Brain microvascular endothelial cell (primary cell): ENCODE measurements around the gene DGKB.

Experiments
- DNase-seq: peaks from one replicate; pipeline ENCODE4 v3.0.0-alpha.2; 2020
- H3K27ac ChIP-seq: fragments of 250-450 bp; sonication (Bioruptor Pico); 2 replicates; pipeline ENCODE4 v1.5.1; 2020; ENCODE audit warnings: mild to moderate bottlenecking, moderate library complexity
- H3K27me3 ChIP-seq: fragments of 250-450 bp; sonication (Bioruptor Pico); replicated peaks from 2 replicates; pipeline ENCODE4 v1.5.1; 2020; ENCODE audit warnings: mild to moderate bottlenecking
- H3K36me3 ChIP-seq: fragments of 250-450 bp; sonication (Bioruptor Pico); replicated peaks from 2 replicates; pipeline ENCODE4 v1.5.1; 2020; ENCODE audit warnings: mild to moderate bottlenecking
- H3K4me3 ChIP-seq: 2 replicates; pipeline ENCODE4 v1.5.1; 2011; ENCODE audit warnings: low read depth, mild to moderate bottlenecking, control low read depth, low read length, moderate library complexity
- CTCF ChIP-seq: IDR thresholded peaks from 2 replicates; pipeline ENCODE4 v1.5.1; 2011; ENCODE audit warnings: low read depth, mild to moderate bottlenecking, moderate library complexity, low read length, control low read depth, inconsistent platforms; ENCODE audit errors: missing control alignments
- in situ Hi-C: cut with HindIII; loops from 2 replicates; pipeline ENCODE4 v1.10.0; 2017; ENCODE audit warnings: low sequenced_read_pairs, low pct_ligation_motif_present

Gene DGKB

DNA sequence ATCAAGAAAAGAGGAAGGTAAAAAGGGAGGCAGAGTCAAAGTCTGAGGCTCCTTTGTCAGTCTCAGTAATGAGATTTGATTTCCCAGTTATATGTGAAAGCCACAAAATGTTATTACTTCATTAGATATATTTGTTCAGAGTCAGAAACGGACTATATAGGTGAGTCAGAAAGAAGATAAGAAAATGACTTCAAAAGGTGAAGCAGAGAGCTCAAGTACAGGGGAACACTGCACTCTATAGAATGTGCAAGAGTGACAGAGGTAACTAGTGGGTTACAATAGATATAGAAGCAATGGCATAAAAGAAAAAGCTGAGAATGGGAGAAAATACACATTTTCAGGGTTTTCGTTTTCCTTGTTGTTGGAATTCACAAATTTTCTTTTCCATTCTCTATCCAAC, 43.3 kb downstream of the DGKB start:
- H3K27me3 ChIP-seq, result no peaks in the 10 kb centered on the region
- in situ Hi-C loops, result no loop called here

DNA sequence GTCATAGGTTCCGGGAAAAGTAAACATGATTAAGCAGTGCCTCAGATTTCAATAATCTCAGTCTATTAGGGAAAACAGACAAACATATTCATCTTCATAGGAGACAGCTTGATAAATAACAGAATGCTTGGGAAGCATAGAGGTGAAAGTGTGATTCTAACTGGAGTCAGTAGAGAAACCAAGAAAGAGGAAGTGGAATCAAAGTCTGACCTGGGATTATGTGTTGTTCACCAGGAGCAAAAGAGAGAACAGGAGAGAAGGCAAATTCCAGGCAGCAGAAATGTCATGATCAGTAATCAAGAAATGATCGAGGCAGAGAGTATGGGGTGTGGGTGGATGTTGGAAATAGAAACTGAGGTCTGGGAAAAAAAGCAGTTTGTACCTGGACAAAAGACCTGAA, 43.7 kb downstream of the DGKB start:
- no peaks in the 10 kb centered on the region for H3K27me3 ChIP-seq
- in situ Hi-C loops, result no loop called here
- no peak for DNase-seq
- no peak overlapping the region for H3K27ac ChIP-seq
- H3K4me3 ChIP-seq, result no peak overlapping the region
- no peak for TF ChIP-seq CTCF
- no peaks in the 10 kb centered on the region for H3K36me3 ChIP-seq

More for the DNA sequence above, 43.3 kb downstream of the DGKB start:
- TF ChIP-seq CTCF, result no peak
- Histone ChIP-seq H3K27ac (no peak overlapping the region), H3K36me3 (no peaks in the 10 kb centered on the region), H3K4me3 (no peak overlapping the region)
- DNase-seq, result no peak

DNA sequence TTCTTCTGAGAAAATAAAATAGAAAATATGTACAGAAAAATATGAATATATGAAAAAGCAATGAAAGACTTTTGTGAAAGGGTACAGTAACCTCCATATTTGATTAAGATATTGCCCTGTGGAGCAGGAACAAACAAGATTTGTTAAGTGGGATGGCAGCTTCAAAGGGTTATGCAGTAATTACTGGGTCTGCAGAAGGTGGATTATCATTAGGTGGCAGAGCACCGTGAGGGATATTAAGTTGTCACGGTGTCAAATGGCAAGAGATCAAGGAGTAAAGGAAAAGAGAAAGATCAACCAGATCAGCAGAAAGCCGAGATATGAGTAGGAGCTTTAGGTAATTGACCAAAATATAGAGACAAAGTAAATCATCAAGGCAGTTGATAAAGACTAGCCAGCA, 44.1 kb downstream of the DGKB start:
- no peak overlapping the region for H3K4me3 ChIP-seq
- in situ Hi-C loops, result no loop called here
- H3K27ac ChIP-seq, result no peak overlapping the region
- TF ChIP-seq CTCF, result no peak
- no peaks in the 10 kb centered on the region for H3K36me3 ChIP-seq
- H3K27me3 ChIP-seq, result no peaks in the 10 kb centered on the region
- no peak for DNase-seq

- Histone ChIP-seq H3K27ac (no peak overlapping the region), H3K36me3 (no peaks in the 10 kb centered on the region), H3K4me3 (no peak overlapping the region), H3K27me3 (no peaks in the 10 kb centered on the region)
- in situ Hi-C loops, result no loop called here
- no peak for DNase-seq
- TF ChIP-seq CTCF, result no peak
Observed at GRCh38 chr7:14855033-14855794, 47.3 kb downstream of the DGKB start.

DNA sequence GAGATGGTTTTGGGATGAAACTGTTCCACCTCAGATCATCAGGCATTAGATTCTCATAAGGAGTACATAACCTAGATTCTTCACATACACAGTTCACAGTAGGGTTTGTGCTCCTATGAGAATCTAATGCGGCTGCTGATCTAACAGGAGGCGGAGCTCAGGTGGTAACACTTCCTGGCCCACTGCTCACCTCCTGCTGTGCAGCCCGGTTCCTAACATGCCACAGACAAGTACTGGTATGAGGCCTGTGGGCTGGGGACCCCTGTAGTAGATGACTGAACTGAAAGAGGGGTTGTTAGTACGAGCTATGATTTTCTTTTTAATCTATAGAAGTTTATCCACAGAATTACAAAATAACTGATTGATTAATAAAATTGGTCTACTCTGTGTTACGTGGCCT, 48.1 kb downstream of the DGKB start:
- TF ChIP-seq CTCF, result no peak
- in situ Hi-C loops, result no loop called here
- Histone ChIP-seq H3K27ac (no peak overlapping the region), H3K27me3 (no peaks in the 10 kb centered on the region), H3K4me3 (no peak overlapping the region), H3K36me3 (no peaks in the 10 kb centered on the region)
- no peak for DNase-seq

DNA sequence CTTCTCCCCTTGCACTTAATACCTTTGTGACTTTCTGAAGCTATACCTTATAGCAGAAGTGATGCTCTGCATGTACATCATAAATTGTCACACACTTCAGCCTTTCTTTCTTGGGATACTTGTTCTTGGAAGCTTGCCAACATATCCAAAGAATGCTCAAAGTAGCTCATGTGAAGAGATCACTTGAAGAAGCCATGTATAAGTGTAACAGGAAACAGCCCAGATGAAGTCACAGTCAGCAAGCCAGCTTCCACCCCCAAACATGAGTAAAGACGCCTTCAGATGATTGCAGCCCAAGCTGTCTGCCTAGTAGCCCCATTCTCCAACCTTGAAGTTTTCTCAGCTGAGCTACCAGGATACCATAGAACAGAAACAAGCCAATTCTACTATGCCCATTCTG, 50.9 kb downstream of the DGKB start:
- peak; percentile 37 for DNase-seq
- no peaks in the 10 kb centered on the region for H3K36me3 ChIP-seq
- H3K27me3 ChIP-seq, result no peaks in the 10 kb centered on the region
- in situ Hi-C loops, result no loop called here
- no peak overlapping the region for H3K27ac ChIP-seq
- TF ChIP-seq CTCF, result no peak
- H3K4me3 ChIP-seq, result no peak overlapping the region
